HG03565 (cell line): ENCODE data around the gene SLC12A7.
A peak's percentile ranks its signal among the peaks of the same experiment; 100 is the strongest.

Source experiments
- ATAC-seq: cut with Tn5 transposase; IDR thresholded peaks from one replicate; pipeline ENCODE4 v1.9.1; 2021; ENCODE audit warnings: mild to moderate bottlenecking, moderate library complexity; ENCODE audit not compliant: unreplicated experiment

The SLC12A7 gene

GRCh38 chr5:1141834-1142233 is 30.0 kb upstream of the SLC12A7 start:
- no peak for ATAC-seq

- ATAC-seq, result no peak
These were observed 28.9 kb upstream of the SLC12A7 start for GRCh38 chr5:1140818-1141189.

GRCh38 chr5:1140171-1140817 is 28.4 kb upstream of the SLC12A7 start:
- peak; percentile 41 for ATAC-seq

- ATAC-seq, result no peak
These were observed 27.7 kb upstream of the SLC12A7 start for GRCh38 chr5:1139331-1140170.

- no peak for ATAC-seq
These were observed 26.8 kb upstream of the SLC12A7 start for GRCh38 chr5:1138445-1139245.

- no peak for ATAC-seq
These were observed 25.9 kb upstream of the SLC12A7 start for GRCh38 chr5:1137567-1138444.

GRCh38 chr5:1136814-1137213 is 25.0 kb upstream of the SLC12A7 start:
- ATAC-seq, result no peak

GRCh38 chr5:1135696-1136525 is 24.0 kb upstream of the SLC12A7 start:
- no peak for ATAC-seq

GRCh38 chr5:1134478-1134877 is 22.6 kb upstream of the SLC12A7 start:
- peak; percentile 58 for ATAC-seq

GRCh38 chr5:1133510-1134201 is 21.8 kb upstream of the SLC12A7 start:
- no peak for ATAC-seq

- ATAC-seq, result no peak
These were observed 21.2 kb upstream of the SLC12A7 start for GRCh38 chr5:1133108-1133507.

GRCh38 chr5:1132570-1132969 is 20.7 kb upstream of the SLC12A7 start:
- no peak for ATAC-seq

GRCh38 chr5:1131726-1132125 is 19.9 kb upstream of the SLC12A7 start:
- no peak for ATAC-seq

- ATAC-seq, result no peak
These were observed 19.3 kb upstream of the SLC12A7 start for GRCh38 chr5:1131191-1131621.

- ATAC-seq, result no peak
These were observed 18.5 kb upstream of the SLC12A7 start for GRCh38 chr5:1130218-1130946.

- no peak for ATAC-seq
These were observed 17.8 kb upstream of the SLC12A7 start for GRCh38 chr5:1129711-1130055.

GRCh38 chr5:1128977-1129710 is 17.3 kb upstream of the SLC12A7 start:
- ATAC-seq, result no peak
